DND-41 (cell line): ENCODE results near the gene CDC42SE1.

Experiments used
- ATAC-seq: fragments of 200-7000 bp; cut with Tn5 transposase; 3 replicates; pipeline ENCODE4 v1.9.1; 2021; ENCODE audit warnings: low read depth; ENCODE audit not compliant: insufficient read depth
- DNase-seq: peaks from one replicate; pipeline ENCODE4 v3.0.0-alpha.2; 2020
- H2AFZ ChIP-seq: 2 replicates; pipeline ENCODE4 v1.6.0; 2012; ENCODE audit warnings: low read depth, low read length
- H3K27ac ChIP-seq: 2 replicates; pipeline ENCODE4 v1.5.1; 2012; ENCODE audit warnings: low read length, inconsistent platforms
- H3K27me3 ChIP-seq: fragments of 200-600 bp; sonication (generic); 2 replicates; pipeline ENCODE4 v1.6.0; 2012; ENCODE audit warnings: low read length, mild to moderate bottlenecking, inconsistent platforms; ENCODE audit not compliant: insufficient read depth, poor library complexity
- H3K36me3 ChIP-seq: 2 replicates; pipeline ENCODE4 v1.5.1; 2012; ENCODE audit warnings: low read length, inconsistent platforms; ENCODE audit not compliant: insufficient read depth
- H3K4me1 ChIP-seq: 2 replicates; pipeline ENCODE4 v1.5.1; 2012; ENCODE audit warnings: mild to moderate bottlenecking, low read length; ENCODE audit not compliant: insufficient read depth
- H3K4me2 ChIP-seq: 2 replicates; pipeline ENCODE4 v1.6.0; 2012; ENCODE audit warnings: mild to moderate bottlenecking, moderate library complexity, low read length, inconsistent platforms; ENCODE audit not compliant: insufficient read depth
- H3K4me3 ChIP-seq, 2 experiments: fragments of 200-600 bp in 1 of 2; shearing (Covaris generic) in 1 of 2; 2 replicates each; pipeline ENCODE4 v1.5.1; 2012 to 2016; ENCODE audit warnings: inconsistent platforms in 2 of 2, low read length in 2 of 2, mild to moderate bottlenecking in 2 of 2, low read depth in 1 of 2, moderate library complexity in 1 of 2
- H3K79me2 ChIP-seq: 2 replicates; pipeline ENCODE4 v1.6.0; 2012; ENCODE audit warnings: low read length, inconsistent platforms; ENCODE audit not compliant: insufficient read depth
- H3K9ac ChIP-seq: 2 replicates; pipeline ENCODE4 v1.6.0; 2012; ENCODE audit warnings: low read depth, mild to moderate bottlenecking, inconsistent platforms, low read length, moderate library complexity
- H3K9me3 ChIP-seq: 2 replicates; pipeline ENCODE4 v1.5.1; 2012; ENCODE audit warnings: low read length, moderate library complexity, mild to moderate bottlenecking, inconsistent platforms; ENCODE audit not compliant: insufficient read depth, severe bottlenecking
- H4K20me1 ChIP-seq: 2 replicates; pipeline ENCODE4 v1.6.0; 2012; ENCODE audit warnings: low read length; ENCODE audit not compliant: insufficient read depth
- CTCF ChIP-seq: IDR thresholded peaks from 2 replicates; pipeline ENCODE4 v1.5.1; 2012; ENCODE audit warnings: borderline replicate concordance, low read length, moderate library complexity, mild to moderate bottlenecking; ENCODE audit not compliant: poor library complexity, severe bottlenecking; ENCODE audit errors: extremely low read depth
- EZH2 ChIP-seq: IDR thresholded peaks from 3 replicates; pipeline ENCODE4 v1.6.1; 2012; ENCODE audit warnings: borderline replicate concordance, low read depth, mild to moderate bottlenecking, moderate library complexity, low read length, inconsistent platforms; ENCODE audit not compliant: severe bottlenecking

The CDC42SE1 gene

GRCh38 chr1:151051356-151052009, 7.9 kb downstream of the CDC42SE1 start:
- H3K4me1 ChIP-seq = peaks cover 26% of the 10 kb centered on the region
- peaks cover 51% of the 10 kb centered on the region for H3K36me3 ChIP-seq
- H3K4me3 ChIP-seq = no peak overlapping the region
- peaks cover 15% of the 10 kb centered on the region for H4K20me1 ChIP-seq
- ATAC-seq (no peak), DNase-seq (no peak)
- no peak overlapping the region for H2AFZ ChIP-seq
- TF ChIP-seq CTCF = no peak
- TF ChIP-seq EZH2 = no peak
- no peak overlapping the region for H3K27ac ChIP-seq
- H3K79me2 ChIP-seq = peaks cover 10% of the 10 kb centered on the region
- no peak overlapping the region for H3K9ac ChIP-seq
- no peak overlapping the region for H3K4me2 ChIP-seq
- no peaks in the 10 kb centered on the region for H3K27me3 ChIP-seq
- H3K9me3 ChIP-seq = no peaks in the 10 kb centered on the region

- H3K9me3 ChIP-seq = no peaks in the 10 kb centered on the region
- no peak overlapping the region for H3K9ac ChIP-seq
- peaks cover 38% of the 10 kb centered on the region for H3K36me3 ChIP-seq
- no peak overlapping the region for H3K27ac ChIP-seq
- no peak overlapping the region for H2AFZ ChIP-seq
- no peaks in the 10 kb centered on the region for H3K79me2 ChIP-seq
- H4K20me1 ChIP-seq = 0 out of 2 replicates have a peak, but pooled peaks cover 2% of the 10 kb centered on the region
- H3K4me1 ChIP-seq = peaks cover 18% of the 10 kb centered on the region
- DNase-seq = no peak
- TF ChIP-seq EZH2 (no peak), CTCF (no peak)
- H3K4me3 ChIP-seq = no peak overlapping the region
- no peak overlapping the region for H3K4me2 ChIP-seq
- no peak for ATAC-seq
- no peaks in the 10 kb centered on the region for H3K27me3 ChIP-seq
These were observed 9.3 kb downstream of the CDC42SE1 start for GRCh38 chr1:151050051-151050688.

- Histone ChIP-seq H3K9ac (no peak overlapping the region), H2AFZ (no peak overlapping the region), H3K79me2 (no peaks in the 10 kb centered on the region), H4K20me1 (no peaks in the 10 kb centered on the region), H3K27me3 (no peaks in the 10 kb centered on the region), H3K4me3 (no peak overlapping the region), H3K4me2 (no peak overlapping the region), H3K9me3 (no peaks in the 10 kb centered on the region), H3K4me1 (peaks cover 18% of the 10 kb centered on the region), H3K27ac (no peak overlapping the region), H3K36me3 (peaks cover 31% of the 10 kb centered on the region)
- TF ChIP-seq CTCF = no peak
- TF ChIP-seq EZH2 = no peak
- ATAC-seq = no peak
- DNase-seq = no peak
These were observed 10.0 kb downstream of the CDC42SE1 start for GRCh38 chr1:151049458-151049857.
